Measurements from ENCODE around the gene ALDH8A1. TPM values are rescaled to one million over a fixed set of nuclear protein-coding genes. Genes with fewer than 3 reads are reported as not detected.

Gene ALDH8A1
- total RNA-seq, 1 donor from 2014 or later: 0.15 TPM

GRCh38 chr6:134948142-134948541 is 1.8 kb downstream of the ALDH8A1 start:
- Mint-ChIP-seq H3K4me1 (ENCODE audit: unreplicated experiment) (no peaks in the 10 kb centered on the region), H3K27ac (ENCODE audit: unreplicated experiment) (no peak overlapping the region), H3K9me3 (ENCODE audit: unreplicated experiment) (no peaks in the 10 kb centered on the region), H3K27me3 (ENCODE audit: unreplicated experiment) (no peaks in the 10 kb centered on the region), H3K36me3 (ENCODE audit: low read depth, unreplicated experiment) (no peaks in the 10 kb centered on the region), H3K4me3 (ENCODE audit: unreplicated experiment) (no peak overlapping the region)
- DNase-seq (ENCODE audit: low spot score): no peak
- no peak for TF ChIP-seq CTCF (IDR thresholded peaks at IDR 0.05; ENCODE audit: unreplicated experiment)

- Mint-ChIP-seq H3K27ac (ENCODE audit: unreplicated experiment) (no peak overlapping the region), H3K36me3 (ENCODE audit: low read depth, unreplicated experiment) (no peaks in the 10 kb centered on the region), H3K4me1 (ENCODE audit: unreplicated experiment) (no peaks in the 10 kb centered on the region), H3K4me3 (ENCODE audit: unreplicated experiment) (no peak overlapping the region), H3K9me3 (ENCODE audit: unreplicated experiment) (no peaks in the 10 kb centered on the region), H3K27me3 (ENCODE audit: unreplicated experiment) (no peaks in the 10 kb centered on the region)
- DNase-seq (ENCODE audit: low spot score): no peak
- TF ChIP-seq CTCF (IDR thresholded peaks at IDR 0.05; ENCODE audit: unreplicated experiment): no peak
Measured at GRCh38 chr6:134945045-134945444, 4.9 kb downstream of the ALDH8A1 start.

- H3K4me1 Mint-ChIP-seq (ENCODE audit: unreplicated experiment): no peaks in the 10 kb centered on the region
- TF ChIP-seq CTCF (IDR thresholded peaks at IDR 0.05; ENCODE audit: unreplicated experiment): no peak
Measured at GRCh38 chr6:134943522-134944111, 6.3 kb downstream of the ALDH8A1 start.

GRCh38 chr6:134938896-134939295 is 11.0 kb downstream of the ALDH8A1 start:
- Mint-ChIP-seq H3K4me3 (ENCODE audit: unreplicated experiment) (no peak overlapping the region), H3K27ac (ENCODE audit: unreplicated experiment) (no peak overlapping the region), H3K4me1 (ENCODE audit: unreplicated experiment) (no peaks in the 10 kb centered on the region), H3K9me3 (ENCODE audit: unreplicated experiment) (no peaks in the 10 kb centered on the region), H3K27me3 (ENCODE audit: unreplicated experiment) (peaks cover 2% of the 10 kb centered on the region), H3K36me3 (ENCODE audit: low read depth, unreplicated experiment) (no peaks in the 10 kb centered on the region)
- no peak for TF ChIP-seq CTCF (IDR thresholded peaks at IDR 0.05; ENCODE audit: unreplicated experiment)
- DNase-seq (ENCODE audit: low spot score): no peak

More at GRCh38 chr6:134943522-134944111, 6.3 kb downstream of the ALDH8A1 start:
- Mint-ChIP-seq H3K36me3 (ENCODE audit: low read depth, unreplicated experiment) (no peaks in the 10 kb centered on the region), H3K9me3 (ENCODE audit: unreplicated experiment) (no peaks in the 10 kb centered on the region), H3K27me3 (ENCODE audit: unreplicated experiment) (no peaks in the 10 kb centered on the region), H3K27ac (ENCODE audit: unreplicated experiment) (no peak overlapping the region), H3K4me3 (ENCODE audit: unreplicated experiment) (no peak overlapping the region)
- no peak for DNase-seq (ENCODE audit: low spot score)

- TF ChIP-seq CTCF (IDR thresholded peaks at IDR 0.05; ENCODE audit: unreplicated experiment): no peak
- no peaks in the 10 kb centered on the region for H3K4me1 Mint-ChIP-seq (ENCODE audit: unreplicated experiment)
- H3K27ac Mint-ChIP-seq (ENCODE audit: unreplicated experiment): no peak overlapping the region
- no peaks in the 10 kb centered on the region for H3K9me3 Mint-ChIP-seq (ENCODE audit: unreplicated experiment)
- H3K36me3 Mint-ChIP-seq (ENCODE audit: low read depth, unreplicated experiment): no peaks in the 10 kb centered on the region
- no peak overlapping the region for H3K4me3 Mint-ChIP-seq (ENCODE audit: unreplicated experiment)
- peaks cover 2% of the 10 kb centered on the region for H3K27me3 Mint-ChIP-seq (ENCODE audit: unreplicated experiment)
- no peak for DNase-seq (ENCODE audit: low spot score)
Measured at GRCh38 chr6:134937426-134937825, 12.5 kb downstream of the ALDH8A1 start.

Measured in endothelial cell (in vitro differentiated cells).